Measurements from ENCODE around the gene CMTR1. TPM values are rescaled to one million over a fixed set of nuclear protein-coding genes. Genes with fewer than 3 reads are reported as not detected.

The CMTR1 gene
- total RNA-seq, 6 experiments from 2014 or later, result 15.6 to 22.3 (median 16.5) TPM

GRCh38 chr6:37512400-37513011, 79.5 kb downstream of the CMTR1 start:
- WGBS (ENCODE audit: insufficient coverage, low coverage, low lambda C conversion rate, missing lambda C conversion rate), result 73% methylated on average over 8 of the region's 12 CpGs
- TF ChIP-seq POLR2A (IDR thresholded peaks at IDR 0.05), result no peak
- no peak for TF ChIP-seq CTCF (IDR thresholded peaks at IDR 0.05)
- DNase-seq, result no peak
- H3K27me3 ChIP-seq, result no peaks in the 10 kb centered on the region
- H3K9me3 ChIP-seq, result no peaks in the 10 kb centered on the region
- no peak for ATAC-seq
- intact Hi-C loops (cut with DNase I), result no loop called here
- H3K4me1 ChIP-seq, result peaks cover 0 to 19% (median 9%) of the 10 kb centered on the region in 4 donors
- no peak overlapping the region for H3K27ac ChIP-seq
- no peak overlapping the region for H3K4me3 ChIP-seq
- no peaks in the 10 kb centered on the region for H3K36me3 ChIP-seq

DNA sequence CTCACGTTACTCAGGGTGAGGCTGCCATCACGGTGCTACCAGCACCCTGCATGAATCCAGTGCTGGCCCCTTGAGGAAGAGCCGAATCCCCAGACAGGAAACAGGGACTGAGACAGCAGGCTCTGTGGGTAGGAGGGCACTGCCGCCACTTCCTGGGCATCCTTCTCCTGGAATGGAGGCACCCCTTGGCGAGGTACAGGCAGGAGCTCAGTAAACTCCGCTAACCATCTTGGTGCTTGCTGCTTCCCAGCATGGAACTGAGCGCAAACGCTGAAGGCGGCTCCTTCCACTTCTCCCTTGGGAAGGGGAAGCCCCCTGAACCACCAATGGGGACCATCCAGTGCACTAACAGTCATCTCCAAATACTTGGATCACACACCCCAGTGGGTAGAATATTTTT, 80.1 kb downstream of the CMTR1 start:
- peaks cover 0 to 23% (median 9%) of the 10 kb centered on the region in 4 donors for H3K4me1 ChIP-seq
- DNase-seq (no peak), ATAC-seq (no peak)
- WGBS (ENCODE audit: insufficient coverage, low coverage, low lambda C conversion rate, missing lambda C conversion rate), result 43% methylated on average over 1 of the region's 9 CpGs
- intact Hi-C loops (cut with DNase I), result no loop called here
- TF ChIP-seq CTCF (IDR thresholded peaks at IDR 0.05), result no peak
- no peak for TF ChIP-seq POLR2A (IDR thresholded peaks at IDR 0.05)
- no peaks in the 10 kb centered on the region for H3K9me3 ChIP-seq
- no peak overlapping the region for H3K27ac ChIP-seq
- no peaks in the 10 kb centered on the region for H3K36me3 ChIP-seq
- no peak overlapping the region for H3K4me3 ChIP-seq
- no peaks in the 10 kb centered on the region for H3K27me3 ChIP-seq

GRCh38 chr6:37513576-37513975, 80.6 kb downstream of the CMTR1 start:
- DNase-seq (no peak), ATAC-seq (no peak)
- Histone ChIP-seq H3K27ac (no peak overlapping the region), H3K4me1 (peaks cover 0 to 23% (median 9%) of the 10 kb centered on the region in 4 donors), H3K27me3 (no peaks in the 10 kb centered on the region), H3K9me3 (no peaks in the 10 kb centered on the region), H3K36me3 (no peaks in the 10 kb centered on the region), H3K4me3 (no peak overlapping the region)
- TF ChIP-seq CTCF (IDR thresholded peaks at IDR 0.05), result no peak
- no peak for TF ChIP-seq POLR2A (IDR thresholded peaks at IDR 0.05)
- intact Hi-C loops (cut with DNase I), result no loop called here
- WGBS (ENCODE audit: insufficient coverage, low coverage, low lambda C conversion rate, missing lambda C conversion rate), result 51% methylated on average over 4 of the region's 10 CpGs

DNA sequence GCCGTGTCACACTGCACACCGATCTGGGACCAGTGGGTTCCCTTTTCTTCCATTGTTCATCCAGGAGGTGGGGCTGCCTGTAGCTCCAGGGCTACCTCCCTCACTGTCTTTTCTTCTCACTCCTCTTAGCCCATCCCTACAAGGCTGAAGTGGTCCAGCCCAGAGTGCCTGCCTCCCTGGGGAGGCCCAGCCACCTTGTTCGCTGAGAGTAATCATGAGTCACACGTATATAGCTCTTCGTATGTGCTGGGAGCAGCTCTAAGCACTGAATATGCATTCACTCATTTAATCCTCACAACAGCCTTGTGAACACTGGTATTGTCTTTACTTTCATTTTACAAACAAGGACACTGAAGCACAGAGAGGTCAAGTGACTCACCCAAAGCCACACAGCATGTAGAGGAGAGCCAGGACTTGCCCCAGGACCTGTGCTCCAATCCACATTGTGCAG, 81.3 kb downstream of the CMTR1 start:
- TF ChIP-seq POLR2A (IDR thresholded peaks at IDR 0.05), result no peak
- no peak for TF ChIP-seq CTCF (IDR thresholded peaks at IDR 0.05)
- H3K4me1 ChIP-seq, result peaks cover 0 to 23% (median 9%) of the 10 kb centered on the region in 4 donors
- no peaks in the 10 kb centered on the region for H3K36me3 ChIP-seq
- no peak overlapping the region for H3K4me3 ChIP-seq
- intact Hi-C loops (cut with DNase I), result no loop called here
- H3K9me3 ChIP-seq, result no peaks in the 10 kb centered on the region
- ATAC-seq, result no peak
- no peak overlapping the region for H3K27ac ChIP-seq
- no peak for DNase-seq
- 70% methylated on average over 5 of the region's 5 CpGs for WGBS (ENCODE audit: insufficient coverage, low coverage, low lambda C conversion rate, missing lambda C conversion rate)
- H3K27me3 ChIP-seq, result no peaks in the 10 kb centered on the region
